ENCODE results near the gene ACER3.
"Not testable (repeated sequence)": the region's sequence is repeated elsewhere in the genome, so short reads cannot be mapped to it uniquely, and the experiment has no call there.

ACER3 gene

DNA sequence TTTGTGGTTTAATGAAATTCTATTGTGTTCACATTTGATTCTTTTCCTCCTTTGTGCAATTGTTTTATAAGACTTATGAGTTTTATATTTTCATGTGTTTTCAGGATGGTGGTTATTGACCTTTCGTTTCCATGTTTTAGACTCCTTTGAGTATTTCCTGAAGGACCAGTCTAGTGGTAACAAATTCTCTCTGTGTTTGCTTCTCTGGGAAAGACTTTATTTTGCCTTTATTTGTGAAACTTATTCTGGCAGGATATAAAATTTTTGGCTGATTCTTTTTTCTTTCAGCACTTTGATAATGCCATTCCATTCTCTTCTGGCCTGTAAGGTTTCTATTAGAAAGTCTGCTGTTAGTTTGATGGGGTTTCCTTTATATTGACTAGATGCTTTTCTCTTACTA lies 83.5 kb downstream of the ACER3 start:
- DNase-seq, result no peak

DNA sequence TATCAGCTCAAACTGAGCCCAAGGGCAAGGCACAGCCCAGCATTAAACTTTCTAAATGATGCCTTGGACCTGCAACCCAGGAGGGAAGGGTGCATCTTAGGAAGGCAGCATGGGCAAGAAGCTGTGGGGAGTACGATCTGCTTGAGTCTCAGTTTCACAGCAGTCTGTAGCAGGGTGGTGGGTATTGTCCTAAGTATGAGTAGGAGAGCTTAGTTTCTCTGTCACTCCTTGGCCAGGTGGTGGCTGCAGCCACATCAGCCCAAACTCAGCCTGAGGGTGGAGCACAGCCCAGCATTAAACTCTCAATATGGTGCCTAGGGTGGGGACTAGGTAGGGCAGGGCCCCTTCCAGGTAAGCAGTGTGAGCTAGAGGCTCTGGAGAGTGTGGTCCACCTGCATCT lies 85.5 kb downstream of the ACER3 start:
- DNase-seq, result no peak

DNA sequence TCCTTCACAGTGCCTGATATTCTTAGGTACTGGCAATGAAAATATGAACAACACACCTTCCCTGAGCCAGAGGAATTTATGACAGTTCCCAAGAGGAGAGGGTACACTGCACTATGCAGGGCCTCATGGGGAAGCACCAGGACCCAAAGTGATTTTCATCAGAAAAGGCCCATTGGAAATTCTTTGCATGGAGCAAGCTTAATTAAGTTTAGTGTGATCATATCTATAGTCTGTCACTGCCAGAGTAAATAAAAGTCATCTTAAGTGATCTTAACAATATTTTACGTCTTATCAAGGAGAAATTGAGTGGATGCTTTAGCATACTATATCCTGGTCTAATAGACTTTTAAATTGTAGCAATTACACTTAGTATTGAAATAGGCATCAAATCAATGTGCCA lies 86.5 kb downstream of the ACER3 start:
- DNase-seq, result no peak

DNA sequence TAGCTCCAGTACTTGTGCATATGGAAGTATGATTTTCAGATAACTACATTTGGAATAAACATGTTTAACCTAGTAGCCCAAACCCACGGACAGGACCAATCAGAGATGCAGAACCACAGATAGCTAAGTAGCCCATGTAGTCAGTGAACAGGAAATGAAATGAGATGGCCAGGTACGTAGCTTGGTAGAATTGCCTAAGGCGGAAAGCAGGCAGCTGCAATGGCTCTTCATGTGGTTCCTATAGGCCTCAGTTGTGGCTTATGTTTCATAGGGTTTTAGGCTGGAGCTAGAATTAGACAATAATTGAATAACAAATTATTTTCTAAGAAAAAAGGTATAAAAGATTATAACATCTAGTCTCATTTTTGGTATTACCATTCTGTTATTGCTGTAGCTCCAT lies 87.1 kb downstream of the ACER3 start:
- DNase-seq, result no peak

DNA sequence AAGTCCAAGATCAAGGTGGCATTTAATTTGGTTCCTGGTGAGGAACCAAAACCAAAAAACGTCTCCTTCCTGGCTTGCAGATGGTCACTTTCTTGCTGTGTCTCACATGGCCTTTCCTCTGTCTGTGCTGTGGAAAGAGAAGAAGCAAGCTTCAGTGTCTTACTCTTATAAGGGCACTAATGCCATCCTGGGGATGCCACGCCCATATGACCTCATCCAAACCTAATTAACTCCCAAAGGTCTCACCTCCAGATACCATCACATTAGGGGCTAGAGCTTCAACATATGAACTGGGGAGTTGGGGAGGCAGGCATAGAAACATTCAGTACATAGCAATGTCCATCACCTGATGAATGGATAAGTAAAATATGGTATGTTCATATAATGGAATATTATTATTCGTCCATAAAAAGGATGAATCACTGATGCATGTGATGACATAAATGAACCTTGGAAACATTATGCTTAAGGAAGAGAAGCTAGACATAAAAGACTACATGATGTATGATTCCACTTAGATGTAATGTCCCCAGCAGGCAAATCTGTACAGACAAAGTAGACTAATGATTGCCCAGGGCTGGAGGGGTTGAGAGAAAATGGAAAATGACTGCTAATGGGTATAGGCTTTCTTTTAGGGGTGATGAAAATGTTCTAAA lies 94.9 kb downstream of the ACER3 start:
- no peak for DNase-seq

DNA sequence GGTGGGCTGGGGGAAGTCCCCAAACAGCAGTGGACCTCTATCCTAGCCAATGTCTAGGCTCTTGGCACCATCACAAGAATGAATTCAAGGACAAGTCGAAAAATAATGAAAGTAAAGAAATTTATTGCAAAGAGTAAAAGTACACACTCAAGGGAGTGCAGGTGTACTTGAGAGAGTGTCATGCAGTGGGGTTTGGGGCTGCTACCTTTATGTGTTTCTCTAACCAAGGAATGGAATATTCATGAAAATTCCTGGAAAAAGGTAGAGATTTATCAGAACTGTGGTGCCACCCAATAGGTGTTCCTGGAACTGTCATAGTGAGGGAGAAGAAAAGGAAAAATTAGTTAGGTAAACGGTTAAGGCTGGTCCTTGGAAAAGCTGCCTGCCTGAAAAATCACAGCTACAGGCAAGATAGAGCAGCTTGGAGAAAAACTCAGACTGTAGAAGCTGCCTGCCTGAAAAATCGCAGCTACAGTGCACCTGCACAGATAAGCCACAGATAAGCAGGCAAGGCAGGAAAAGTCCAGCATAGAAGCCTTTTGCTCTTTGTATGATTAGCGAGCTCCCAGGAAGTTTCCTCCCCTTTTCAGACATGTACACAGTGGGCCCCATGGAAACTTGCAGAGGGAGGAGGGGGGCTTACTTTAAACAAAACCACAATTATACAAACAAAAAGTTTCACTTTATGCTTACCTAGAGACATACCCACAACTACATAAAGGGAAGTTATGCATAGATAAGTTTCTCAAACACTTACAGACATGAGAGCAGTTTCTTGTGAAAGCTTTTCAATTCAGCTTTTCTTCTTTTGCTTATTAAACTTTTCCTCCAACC lies 102.1 kb downstream of the ACER3 start:
- no peak for DNase-seq

DNA sequence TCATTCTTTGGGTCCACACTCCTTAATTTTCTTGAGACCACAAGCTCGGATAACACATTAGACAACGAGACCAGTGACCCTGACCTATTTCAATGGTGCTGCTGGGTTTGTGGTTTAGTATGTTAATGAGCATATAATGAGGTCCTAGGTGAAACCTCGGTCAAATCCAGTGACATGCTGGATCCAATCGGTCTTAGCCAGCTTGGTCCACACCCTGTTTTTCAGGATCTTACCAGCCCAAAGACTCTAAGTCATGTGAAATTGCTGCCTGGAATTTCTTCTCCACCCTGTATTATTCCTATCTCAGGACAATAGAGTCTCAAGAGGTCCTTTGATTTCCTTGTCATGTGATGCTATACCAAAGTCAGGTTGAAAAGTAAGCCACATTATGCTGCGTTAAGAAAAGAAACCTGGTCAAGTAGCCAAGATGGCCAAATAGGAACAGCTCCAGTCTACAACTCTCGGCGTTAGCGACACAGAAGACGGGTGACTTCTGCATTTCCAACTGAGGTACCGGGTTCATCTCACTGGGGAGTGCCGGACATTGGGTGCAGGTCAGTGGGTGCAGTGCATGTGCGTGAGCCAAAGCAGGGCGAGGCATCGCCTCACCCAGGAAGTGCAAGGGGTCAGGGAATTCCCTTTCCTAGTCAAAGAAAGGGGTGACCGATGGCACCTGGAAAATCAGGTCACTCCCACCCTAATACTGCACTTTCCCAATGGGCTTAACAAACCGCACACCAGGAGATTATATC lies 102.9 kb downstream of the ACER3 start:
- DNase-seq, result not testable (repeated sequence)

DNA sequence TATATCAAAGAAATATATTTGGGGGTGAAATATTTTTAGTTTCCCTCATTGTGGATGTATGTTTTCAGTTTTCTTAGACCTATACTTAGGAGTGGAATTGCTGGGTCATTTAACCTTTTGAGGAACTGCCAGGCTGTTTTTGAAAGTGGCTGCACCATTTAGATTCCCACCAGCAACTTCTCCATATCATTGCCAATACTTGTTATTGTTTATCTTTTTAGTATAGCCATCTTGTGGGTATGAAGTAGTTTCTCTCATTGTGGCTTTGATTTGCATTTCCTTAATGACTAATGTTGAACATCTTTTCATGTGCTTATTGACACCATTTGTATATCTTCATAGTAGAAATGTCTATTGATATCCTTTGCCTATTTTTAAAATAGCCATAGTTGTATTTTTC lies 111.3 kb downstream of the ACER3 start:
- DNase-seq, result no peak

DNA sequence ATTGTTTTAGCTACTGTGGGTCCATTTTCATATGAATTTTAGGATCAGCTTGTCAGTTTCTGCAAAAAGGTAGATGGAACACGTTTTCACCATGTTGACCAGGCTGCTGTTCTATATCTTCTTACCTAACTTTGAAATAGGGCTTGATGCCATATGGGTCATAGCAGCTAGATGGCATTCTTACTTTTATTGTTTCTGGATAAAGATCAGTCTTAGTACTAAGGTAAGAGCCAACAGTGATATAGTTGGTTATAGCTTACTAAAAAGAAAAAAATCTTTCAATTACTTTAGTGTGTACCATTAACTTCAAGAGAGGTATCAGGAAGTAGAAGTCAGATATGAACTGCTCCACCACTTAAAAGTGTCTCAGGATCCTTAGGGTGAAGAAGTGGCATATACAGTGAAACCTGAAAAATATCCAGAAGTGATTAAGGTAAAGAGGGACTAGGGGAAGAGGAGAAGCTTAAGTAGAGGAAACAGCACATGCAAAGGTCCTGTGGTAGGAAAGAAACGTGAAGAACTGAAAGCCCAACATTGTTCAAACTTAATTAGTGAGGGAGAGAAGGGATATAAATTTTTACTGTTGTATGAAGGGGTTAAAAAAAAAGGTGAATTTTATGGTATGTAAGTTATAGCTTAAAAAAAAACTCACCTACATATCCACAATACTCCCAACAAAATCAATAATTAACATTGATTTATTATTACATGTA lies 113.6 kb downstream of the ACER3 start:
- no peak for DNase-seq

DNA sequence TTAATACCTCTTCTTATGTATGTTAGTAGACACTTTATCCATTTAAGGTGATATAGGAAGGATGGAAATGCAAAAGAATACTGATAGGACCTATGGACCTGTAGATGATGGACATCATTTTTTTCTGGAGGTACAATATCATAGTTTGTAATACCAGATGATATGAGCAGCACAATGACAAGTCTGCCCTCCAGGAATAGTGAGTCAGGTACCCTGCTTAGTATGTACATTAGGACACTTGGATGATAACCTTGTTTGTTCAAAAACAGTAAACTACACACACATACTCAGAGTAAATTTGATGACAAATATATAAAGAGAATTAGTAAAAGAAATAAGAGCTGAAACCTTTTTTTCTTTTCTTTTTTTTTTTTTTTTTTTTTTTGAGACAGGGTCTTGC lies 114.8 kb downstream of the ACER3 start:
- no peak for DNase-seq

DNA sequence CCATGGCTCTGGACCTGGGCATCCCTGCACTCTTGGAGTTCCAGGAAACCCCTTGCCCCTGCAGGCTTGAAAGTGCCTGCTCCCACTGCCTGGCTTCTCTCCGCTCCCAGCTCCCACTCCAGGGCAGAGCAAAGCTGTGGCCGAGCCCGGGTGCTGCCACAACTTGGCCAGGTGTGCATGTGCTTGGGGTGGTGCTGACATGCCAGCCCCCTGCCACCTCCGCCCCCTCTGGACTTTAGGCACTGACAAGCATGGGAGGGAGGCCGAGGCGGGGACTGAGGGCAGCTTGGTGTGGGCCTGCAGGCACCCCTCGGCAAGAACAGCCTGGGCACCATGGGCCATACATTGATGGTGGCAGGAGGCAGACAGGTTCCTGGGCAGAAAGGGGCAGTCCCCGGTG lies 117.1 kb downstream of the ACER3 start:
- DNase-seq, result no peak

DNA sequence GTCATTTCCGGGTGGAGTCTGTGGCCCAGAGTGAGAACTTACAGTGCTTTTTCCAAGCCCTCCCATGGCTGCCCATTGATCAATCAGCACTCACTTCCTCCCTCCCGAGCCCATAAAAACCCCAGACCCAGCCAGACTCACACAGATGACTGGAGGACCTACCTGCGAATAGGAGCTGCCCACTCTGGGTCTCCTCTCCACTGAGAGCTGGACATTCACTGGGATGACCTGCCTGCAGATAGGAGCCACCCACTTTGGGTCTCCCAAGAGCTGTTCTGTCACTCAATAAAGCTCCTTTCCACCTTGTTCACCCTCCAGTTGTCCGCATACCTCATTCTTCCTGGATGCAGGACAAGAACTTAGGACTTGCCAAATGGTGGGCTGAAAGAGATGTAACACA lies 117.5 kb downstream of the ACER3 start:
- no peak for DNase-seq

DNA sequence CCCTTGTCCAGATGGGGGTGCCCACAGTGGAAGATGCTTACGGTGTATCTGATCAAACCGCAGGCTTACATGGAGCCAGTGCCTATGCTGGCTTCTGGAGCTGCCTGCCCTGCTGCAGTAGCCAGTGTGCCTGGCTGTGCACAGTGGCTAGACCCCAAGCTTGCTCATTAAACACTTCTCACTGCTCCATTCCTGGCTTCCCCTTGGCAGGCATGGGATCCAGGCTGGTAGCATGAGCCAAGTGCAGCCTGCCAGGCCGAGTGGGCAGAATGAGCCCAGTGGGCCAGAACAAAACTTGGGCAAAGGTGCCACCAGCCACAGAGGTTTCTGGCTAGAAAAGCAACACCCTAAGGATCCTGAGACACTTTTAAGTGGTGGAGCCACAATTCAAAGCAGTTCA lies 118.1 kb downstream of the ACER3 start:
- DNase-seq, result no peak

DNA sequence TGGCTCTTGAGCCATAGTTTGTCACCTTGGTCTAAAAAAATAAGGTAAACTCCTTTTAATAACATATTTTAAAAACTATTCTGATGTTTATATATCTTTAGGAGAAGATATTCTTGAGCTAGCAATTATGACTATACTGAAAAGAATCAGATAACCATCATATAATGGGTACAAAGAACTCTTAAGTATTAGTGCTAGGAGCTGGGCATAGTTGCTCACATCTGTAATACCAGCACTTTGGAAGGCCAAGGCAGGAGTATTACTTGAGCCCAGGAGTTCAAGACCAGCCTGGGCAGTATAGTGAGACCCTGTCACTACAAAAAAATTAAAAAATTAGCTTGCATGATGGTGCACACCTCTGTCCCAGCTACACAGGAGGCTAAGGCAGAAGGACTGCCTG lies 119.5 kb downstream of the ACER3 start:
- no peak for DNase-seq

DNA sequence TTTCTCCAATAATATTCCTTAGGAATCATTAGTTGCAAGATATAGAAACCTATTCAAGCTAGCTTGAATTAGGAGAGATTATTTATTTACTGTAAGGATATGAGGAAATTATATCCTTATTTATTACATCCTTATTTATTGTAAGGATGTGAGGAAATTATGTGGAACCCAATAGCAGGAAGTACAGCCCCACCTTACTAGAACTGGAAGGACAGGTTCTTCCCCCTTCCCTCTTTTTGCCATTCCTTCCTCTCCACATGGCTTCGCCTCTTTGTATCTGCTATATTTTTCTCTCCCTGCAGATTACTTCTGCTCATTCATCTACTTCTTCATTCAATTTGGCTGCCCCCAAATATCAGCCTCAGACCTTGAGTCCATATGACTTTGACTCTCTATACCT lies 124.0 kb downstream of the ACER3 start:
- no peak for DNase-seq

DNA sequence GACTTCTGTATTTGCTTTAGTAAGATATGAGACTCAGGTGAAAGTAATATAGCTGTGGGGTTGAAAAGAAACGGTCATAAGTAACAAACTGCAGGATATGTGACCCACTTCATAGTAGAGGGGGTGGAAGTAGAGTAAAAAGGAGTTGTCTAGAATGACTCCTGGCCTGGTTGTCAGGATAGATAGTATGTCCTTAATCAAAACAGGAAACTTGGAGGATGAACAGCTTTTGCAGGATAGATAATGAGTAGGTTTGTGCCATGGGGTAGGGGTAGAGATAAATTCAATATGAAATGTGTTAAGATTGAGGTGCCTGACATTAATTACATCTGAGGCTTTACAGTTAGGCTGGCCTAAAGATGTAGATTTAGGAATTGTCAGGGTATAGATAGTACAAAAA lies 126.5 kb downstream of the ACER3 start:
- no peak for DNase-seq

DNA sequence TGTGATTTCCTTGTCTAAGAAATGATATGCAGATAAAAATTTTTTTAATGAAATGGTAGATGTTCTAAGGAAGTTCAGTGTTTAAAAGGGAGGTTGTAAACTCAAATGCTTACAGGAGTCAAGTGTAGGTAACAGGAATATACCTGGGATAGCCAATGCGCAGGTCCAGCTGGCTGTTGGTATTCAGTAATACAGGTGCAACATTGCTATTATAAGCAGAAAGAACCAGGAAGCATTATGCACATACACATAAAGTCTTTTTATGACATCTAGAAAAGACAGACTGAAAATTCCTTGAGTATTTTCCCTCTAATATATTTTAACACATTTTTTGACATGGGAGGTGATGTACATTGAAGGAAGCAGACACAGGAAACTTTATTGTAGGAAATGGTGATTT lies 129.9 kb downstream of the ACER3 start:
- no peak for DNase-seq

DNA sequence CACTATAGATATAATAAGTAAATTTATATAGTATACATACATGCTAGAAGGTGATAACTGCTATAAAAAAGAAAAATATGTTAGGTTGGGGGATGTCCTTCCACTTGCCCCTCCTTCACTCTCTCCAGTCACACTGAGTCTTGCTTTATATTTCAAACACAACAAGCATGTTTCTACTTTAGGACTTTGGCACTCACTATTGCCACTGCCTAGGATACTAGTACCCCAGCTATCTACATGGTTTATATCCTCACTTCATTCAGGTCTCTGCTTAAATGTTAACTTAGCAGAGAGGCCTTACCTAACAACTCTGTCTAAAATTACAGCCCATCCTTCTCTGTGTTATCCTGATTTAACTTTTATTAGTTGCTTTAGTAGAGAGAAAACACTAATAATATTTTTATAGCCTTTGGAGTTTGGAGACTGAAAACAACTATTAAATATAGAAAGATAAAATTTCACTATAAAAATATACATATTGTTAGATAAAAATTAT lies 134.4 kb downstream of the ACER3 start:
- DNase-seq, result no peak

DNA sequence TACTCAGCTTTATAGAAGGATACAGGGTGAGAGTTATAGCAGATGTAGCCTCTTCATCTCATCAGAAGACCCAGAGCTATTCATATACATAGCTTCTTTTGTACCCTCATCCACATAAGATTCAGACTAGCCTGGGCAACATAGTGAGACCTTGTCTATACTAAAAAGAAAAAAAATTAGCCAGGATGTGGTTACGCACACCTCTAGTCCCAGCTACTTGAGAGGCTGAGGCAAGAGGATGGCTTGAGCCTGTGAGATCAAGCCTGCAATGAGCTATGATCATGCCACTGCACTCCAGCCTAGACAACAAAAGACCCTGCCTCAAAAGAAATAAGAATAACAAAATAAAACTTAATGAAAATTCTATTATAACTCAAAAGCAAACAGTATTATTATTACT lies 136.8 kb downstream of the ACER3 start:
- DNase-seq, result no peak

DNA sequence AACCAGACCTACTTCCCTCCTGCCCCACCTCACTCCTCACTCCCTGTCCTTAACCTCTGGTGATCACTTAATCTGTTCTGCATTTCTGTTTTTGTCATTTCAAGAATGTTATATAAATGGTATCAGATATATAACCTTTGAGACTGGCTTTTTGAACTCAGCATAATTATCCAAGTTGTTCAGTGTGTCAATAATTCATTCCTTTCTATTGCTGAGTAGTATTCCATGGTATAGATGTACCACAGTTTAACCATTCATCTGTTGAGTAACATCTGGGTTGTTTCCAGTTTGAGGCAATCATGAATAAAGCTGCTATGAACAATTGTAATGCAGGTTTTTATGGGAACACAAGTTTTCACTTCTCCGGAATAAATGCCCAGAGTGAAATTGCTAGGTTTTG lies 138.9 kb downstream of the ACER3 start:
- no peak for DNase-seq

DNA sequence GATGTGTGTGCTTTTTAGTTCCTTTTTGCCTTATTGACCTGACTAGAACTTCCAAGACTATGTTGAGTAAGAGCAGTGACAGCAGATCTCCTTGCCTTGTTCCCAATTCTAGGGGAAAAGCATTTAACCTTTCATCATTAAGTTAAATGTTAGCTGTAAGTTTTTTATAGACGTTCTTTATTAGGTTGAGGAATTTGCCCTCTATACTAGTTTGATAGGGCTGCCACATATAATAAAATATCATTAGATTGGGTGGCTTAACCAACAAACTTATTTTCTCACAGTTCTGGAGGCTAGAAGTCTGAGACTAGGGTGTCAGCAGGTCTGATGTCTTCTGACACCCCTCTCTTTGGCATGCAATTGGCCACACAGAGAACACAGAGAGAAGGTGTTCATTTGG lies 140.9 kb downstream of the ACER3 start:
- DNase-seq, result no peak

DNA sequence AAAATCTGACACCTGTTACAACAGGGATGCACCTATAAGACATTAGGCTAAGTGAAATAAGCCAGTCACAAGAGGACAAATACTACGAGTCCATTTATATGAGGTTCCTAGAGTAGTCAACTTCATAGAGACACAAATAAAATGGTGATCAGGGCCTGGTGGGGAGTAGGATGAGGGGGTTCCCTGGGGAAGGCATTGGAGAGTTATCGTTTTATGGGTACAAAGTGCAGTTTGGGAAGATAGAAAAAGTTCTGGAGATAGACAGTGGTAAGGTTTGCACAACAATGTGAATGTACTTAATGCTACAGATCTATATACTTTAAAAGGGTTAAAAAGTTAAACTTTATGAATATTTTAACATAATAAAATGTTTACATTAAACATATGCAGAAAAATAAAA lies 142.1 kb downstream of the ACER3 start:
- DNase-seq, result no peak

DNA sequence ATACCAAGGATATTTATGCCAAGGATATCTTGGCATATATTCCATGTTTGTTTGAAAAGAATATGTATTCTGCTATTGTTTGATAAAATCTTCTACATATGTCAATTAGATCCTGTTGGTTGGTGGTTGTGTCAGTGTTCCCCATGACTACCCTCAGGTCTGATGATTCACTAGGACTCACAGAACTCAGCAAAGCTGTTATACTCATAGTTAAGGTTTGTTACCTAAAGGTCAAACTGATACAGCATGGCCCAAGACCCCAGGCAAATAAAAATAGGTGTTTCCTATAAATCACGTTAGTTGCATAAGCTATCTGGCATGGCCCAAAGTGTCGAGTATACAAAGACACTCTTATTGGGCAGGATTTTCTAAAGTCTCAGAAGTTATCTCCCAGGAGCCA lies 143.2 kb downstream of the ACER3 start:
- DNase-seq, result no peak
